Measurements from ENCODE around the gene AKAP1. TPM values are rescaled to one million over a fixed set of nuclear protein-coding genes. Genes with fewer than 3 reads are reported as not detected.

Gene AKAP1
- total RNA-seq, 2 experiments from 2014 or later: 30.0 to 33.6 TPM

DNA sequence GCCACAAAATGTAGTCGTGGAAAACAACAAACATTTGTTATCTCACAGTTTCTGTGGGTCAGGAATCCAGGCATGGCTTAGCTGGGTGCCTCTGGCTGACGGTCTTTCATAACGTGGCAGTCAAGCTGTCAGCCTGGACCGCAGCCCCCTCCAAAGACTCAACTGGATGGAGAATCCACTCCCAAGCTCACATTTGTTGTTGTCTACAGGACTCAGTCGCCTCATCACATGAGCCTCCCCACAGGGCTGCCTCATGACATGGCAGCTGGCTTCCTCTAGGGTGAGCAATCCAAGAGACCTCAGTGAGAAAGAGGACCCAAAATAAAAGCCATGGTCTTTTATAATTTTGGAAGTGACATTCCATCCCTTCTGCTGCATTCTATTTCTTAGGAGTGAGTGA is 34.7 kb upstream of the AKAP1 start:
- Mint-ChIP-seq H3K36me3 (ENCODE audit: low read depth) (no peaks in the 10 kb centered on the region), H3K27ac (no peak overlapping the region), H3K9me3 (ENCODE audit: insufficient read depth) (no peaks in the 10 kb centered on the region), H3K27me3 (ENCODE audit: low read depth) (peaks cover 35% of the 10 kb centered on the region), H3K4me3 (no peak overlapping the region), H3K4me1 (ENCODE audit: low read depth) (peaks cover 32% of the 10 kb centered on the region)
- CTCF ChIA-PET: interaction anchor here (0.9 kb wide), 1 partner anchor 40 kb away, joined by 3 read pairs; no protein-coding TSS in a partner anchor
- POLR2A ChIA-PET: no interaction called here
- DNase-seq (no peak), ATAC-seq (no peak)

DNA sequence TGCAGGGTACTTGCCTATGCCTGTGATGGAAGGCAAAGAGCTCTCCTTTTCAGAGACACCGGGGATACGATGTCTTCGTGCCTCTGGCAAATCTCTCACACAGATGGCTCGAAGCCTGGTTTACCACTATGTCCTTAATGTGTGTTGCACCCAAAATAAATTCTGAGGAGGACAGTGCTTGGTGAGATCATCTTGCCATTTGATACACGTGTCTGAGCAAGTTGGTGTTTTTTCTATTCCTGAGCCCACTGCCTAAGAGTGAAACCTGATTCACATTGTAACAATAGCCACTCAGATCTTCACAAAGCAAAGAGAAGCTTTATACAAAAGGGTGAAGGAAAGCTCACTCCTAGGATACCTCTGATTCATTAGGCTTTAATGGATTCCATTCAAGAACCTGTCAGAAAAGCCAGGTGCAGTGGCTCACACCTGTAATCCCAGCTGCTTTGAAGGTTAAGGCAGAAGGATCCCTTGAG is 33.1 kb upstream of the AKAP1 start:
- no peaks in the 10 kb centered on the region for H3K9me3 Mint-ChIP-seq (ENCODE audit: insufficient read depth)
- CTCF ChIA-PET: no interaction called here
- H3K4me1 Mint-ChIP-seq (ENCODE audit: low read depth): peaks cover 17% of the 10 kb centered on the region
- POLR2A ChIA-PET: no interaction called here
- ATAC-seq (no peak), DNase-seq (no peak)
- no peaks in the 10 kb centered on the region for H3K36me3 Mint-ChIP-seq (ENCODE audit: low read depth)
- no peak overlapping the region for H3K4me3 Mint-ChIP-seq
- peaks cover 23% of the 10 kb centered on the region for H3K27me3 Mint-ChIP-seq (ENCODE audit: low read depth)
- no peak overlapping the region for H3K27ac Mint-ChIP-seq

DNA sequence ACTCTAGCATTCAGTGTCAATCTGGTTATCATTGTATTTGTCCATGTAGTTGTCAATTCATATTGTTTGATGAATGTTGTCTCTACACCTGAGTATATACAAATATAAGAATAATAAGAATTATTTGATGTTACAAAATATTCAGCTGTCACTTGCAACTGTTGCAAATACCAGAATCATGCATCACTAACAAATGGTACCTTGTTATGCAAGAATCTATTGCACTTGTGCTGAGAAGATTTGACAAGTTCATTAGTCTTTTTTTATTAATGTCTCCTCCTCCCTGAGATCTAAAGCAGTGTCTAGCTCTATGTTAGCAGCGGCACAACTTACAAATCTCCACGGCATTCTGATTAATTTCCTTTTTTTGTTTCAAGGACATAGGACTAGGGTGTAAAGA is 22.2 kb upstream of the AKAP1 start:
- ChIA-PET POLR2A (no interaction called here), CTCF (interaction anchor here (1.0 kb wide), 1 partner anchor 52 kb away, joined by 3 read pairs; no protein-coding TSS in a partner anchor)
- Mint-ChIP-seq H3K4me3 (no peak overlapping the region), H3K27me3 (ENCODE audit: low read depth) (peaks cover 12% of the 10 kb centered on the region), H3K4me1 (ENCODE audit: low read depth) (no peaks in the 10 kb centered on the region), H3K9me3 (ENCODE audit: insufficient read depth) (no peaks in the 10 kb centered on the region), H3K27ac (no peak overlapping the region), H3K36me3 (ENCODE audit: low read depth) (no peaks in the 10 kb centered on the region)
- DNase-seq (no peak), ATAC-seq (no peak)

DNA sequence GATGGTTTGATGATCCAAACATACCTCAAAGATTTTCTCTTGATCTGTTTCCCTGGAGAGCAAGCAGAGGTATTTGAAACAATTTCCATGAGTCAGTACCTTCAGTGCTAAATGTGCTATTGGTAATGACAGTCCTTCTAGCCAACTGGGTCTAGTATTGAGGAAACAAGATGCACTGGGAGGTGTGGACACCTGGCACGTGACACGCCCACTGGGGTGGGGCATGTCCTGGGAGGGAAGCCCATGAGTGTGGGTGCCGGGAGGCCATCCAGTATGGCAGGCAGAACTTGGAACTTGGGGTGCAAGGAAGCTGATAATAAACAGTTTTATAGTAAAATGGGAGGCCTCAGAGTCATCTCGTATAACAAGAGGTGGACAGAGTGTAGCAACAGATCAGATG is 17.9 kb upstream of the AKAP1 start:
- H3K36me3 Mint-ChIP-seq (ENCODE audit: low read depth): no peaks in the 10 kb centered on the region
- ATAC-seq (no peak), DNase-seq (no peak)
- no peak overlapping the region for H3K4me3 Mint-ChIP-seq
- ChIA-PET CTCF (no interaction called here), POLR2A (no interaction called here)
- no peaks in the 10 kb centered on the region for H3K4me1 Mint-ChIP-seq (ENCODE audit: low read depth)
- no peaks in the 10 kb centered on the region for H3K9me3 Mint-ChIP-seq (ENCODE audit: insufficient read depth)
- H3K27me3 Mint-ChIP-seq (ENCODE audit: low read depth): peaks cover 22% of the 10 kb centered on the region
- H3K27ac Mint-ChIP-seq: no peak overlapping the region

DNA sequence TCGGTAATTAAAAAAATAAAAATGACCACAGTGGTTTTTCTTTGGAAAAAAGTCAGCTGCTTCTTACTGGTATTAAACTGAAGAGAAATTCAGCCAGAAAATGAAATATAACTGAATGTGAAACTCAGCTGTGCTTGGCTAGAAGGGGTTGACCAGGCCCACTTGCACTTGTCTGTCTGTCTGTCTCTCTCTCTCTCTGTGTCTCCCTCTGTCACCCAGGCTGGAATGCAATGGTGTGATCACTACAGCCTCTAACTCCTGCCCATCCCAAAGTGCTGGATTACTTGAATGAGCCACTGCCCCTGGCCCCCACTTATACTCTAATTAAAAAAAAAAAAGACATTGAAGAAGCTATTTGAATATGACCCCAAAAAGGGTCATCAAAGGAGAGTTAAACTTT is 17.3 kb upstream of the AKAP1 start:
- ATAC-seq: no peak

DNA sequence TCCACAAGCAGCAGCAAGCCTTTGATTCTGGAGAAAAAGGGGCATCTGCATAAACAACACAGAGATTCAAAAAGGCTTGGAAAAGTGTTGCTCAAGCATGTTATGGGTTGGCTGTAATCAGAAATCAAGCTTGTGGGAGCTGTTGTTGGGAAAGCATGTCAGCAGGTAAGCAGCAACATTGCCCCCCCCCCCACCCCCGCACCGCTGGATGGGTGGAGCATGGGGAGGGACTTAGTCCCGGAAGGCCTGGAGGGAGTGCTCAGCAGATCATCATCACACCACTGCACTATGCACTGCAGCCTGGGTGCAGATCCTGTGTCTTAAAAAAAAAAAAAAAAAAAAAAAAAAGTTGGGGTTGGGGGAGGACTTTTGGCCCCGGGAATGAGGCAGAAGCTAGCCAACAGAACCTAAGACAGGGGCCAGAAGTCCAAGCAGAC is 16.8 kb upstream of the AKAP1 start:
- peaks cover 28% of the 10 kb centered on the region for H3K27me3 Mint-ChIP-seq (ENCODE audit: low read depth)
- ATAC-seq (no peak), DNase-seq (no peak)
- no peaks in the 10 kb centered on the region for H3K4me1 Mint-ChIP-seq (ENCODE audit: low read depth)
- H3K9me3 Mint-ChIP-seq (ENCODE audit: insufficient read depth): no peaks in the 10 kb centered on the region
- no peaks in the 10 kb centered on the region for H3K36me3 Mint-ChIP-seq (ENCODE audit: low read depth)
- ChIA-PET POLR2A (no interaction called here), CTCF (no interaction called here)
- H3K27ac Mint-ChIP-seq: no peak overlapping the region
- H3K4me3 Mint-ChIP-seq: no peak overlapping the region

More for the DNA sequence above, 17.3 kb upstream of the AKAP1 start:
- Mint-ChIP-seq H3K36me3 (ENCODE audit: low read depth) (no peaks in the 10 kb centered on the region), H3K27me3 (ENCODE audit: low read depth) (peaks cover 28% of the 10 kb centered on the region), H3K9me3 (ENCODE audit: insufficient read depth) (no peaks in the 10 kb centered on the region), H3K4me1 (ENCODE audit: low read depth) (no peaks in the 10 kb centered on the region), H3K27ac (no peak overlapping the region), H3K4me3 (no peak overlapping the region)
- ChIA-PET CTCF (no interaction called here), POLR2A (no interaction called here)
- DNase-seq: no peak

DNA sequence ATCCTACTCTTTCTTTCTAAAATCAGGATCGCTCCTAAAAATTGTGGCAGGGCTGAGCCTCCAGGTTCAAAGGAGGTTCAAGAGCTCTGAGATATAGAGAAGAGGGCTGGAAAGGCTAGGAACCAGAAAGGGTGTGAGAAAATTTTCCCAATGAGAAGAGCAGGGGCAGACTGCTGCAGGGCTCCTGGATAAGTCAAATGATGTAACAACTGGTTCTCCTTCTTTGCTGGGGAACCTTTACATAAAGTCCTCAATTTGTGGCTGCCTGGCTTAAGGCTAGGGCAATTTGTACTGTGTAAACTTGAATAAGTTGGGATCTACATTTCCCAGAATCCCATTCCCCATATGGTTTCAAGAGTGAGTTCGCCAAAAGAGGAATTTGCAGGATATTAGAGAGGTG is 16.3 kb upstream of the AKAP1 start:
- no peak overlapping the region for H3K4me3 Mint-ChIP-seq
- H3K27ac Mint-ChIP-seq: no peak overlapping the region
- CTCF ChIA-PET: no interaction called here
- no peaks in the 10 kb centered on the region for H3K36me3 Mint-ChIP-seq (ENCODE audit: low read depth)
- DNase-seq: no peak
- H3K27me3 Mint-ChIP-seq (ENCODE audit: low read depth): peaks cover 28% of the 10 kb centered on the region
- POLR2A ChIA-PET: no interaction called here
- no peaks in the 10 kb centered on the region for H3K4me1 Mint-ChIP-seq (ENCODE audit: low read depth)
- no peak for ATAC-seq
- no peaks in the 10 kb centered on the region for H3K9me3 Mint-ChIP-seq (ENCODE audit: insufficient read depth)

DNA sequence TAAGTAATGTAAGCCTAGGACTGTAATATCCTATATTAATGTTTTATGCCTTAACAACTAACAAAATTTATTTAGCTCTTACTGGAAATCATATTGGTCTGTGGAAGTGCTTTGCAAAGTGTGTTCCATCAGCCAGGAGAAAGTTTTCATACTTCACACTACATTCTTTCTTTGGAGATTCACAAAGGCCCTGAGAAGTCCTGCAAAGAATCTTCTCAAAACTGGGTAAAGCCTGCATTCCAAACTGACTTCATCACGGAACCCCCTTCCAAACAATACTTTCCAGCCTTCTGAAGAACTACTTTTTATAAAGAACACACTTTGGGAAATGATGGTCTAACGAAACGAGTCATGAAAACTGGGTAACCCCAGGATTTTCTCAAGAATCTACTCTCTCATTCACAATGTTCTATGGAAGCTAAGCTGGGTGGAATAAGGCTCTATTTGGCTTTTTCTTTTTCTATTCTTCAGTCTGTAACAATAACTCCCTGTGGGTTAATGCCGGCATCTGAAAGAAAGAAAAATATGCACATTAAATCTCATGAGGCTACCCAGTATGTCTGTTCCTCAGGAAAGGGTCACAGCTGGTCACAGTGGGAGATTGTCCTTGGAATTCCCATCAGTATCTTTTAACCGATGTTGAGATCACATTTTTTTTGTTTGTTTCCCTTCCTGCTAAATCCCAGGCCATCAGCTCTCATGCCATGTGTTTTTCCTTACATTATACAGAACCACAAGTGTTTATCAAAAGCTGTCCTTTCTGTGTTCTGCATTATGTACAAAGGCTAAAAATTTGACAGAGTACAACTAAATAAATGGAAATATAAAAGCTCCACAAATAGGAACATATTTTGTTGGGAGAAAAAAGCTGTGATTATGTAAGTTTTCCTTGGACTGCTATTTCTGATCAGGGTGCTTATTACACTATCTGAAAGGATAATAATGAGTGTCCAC is 12.8 kb upstream of the AKAP1 start:
- ATAC-seq (no peak), DNase-seq (no peak)
- H3K27me3 Mint-ChIP-seq (ENCODE audit: low read depth): peaks cover 33% of the 10 kb centered on the region
- POLR2A ChIA-PET: no interaction called here
- H3K4me3 Mint-ChIP-seq: no peak overlapping the region
- no peaks in the 10 kb centered on the region for H3K4me1 Mint-ChIP-seq (ENCODE audit: low read depth)
- H3K27ac Mint-ChIP-seq: no peak overlapping the region
- no peaks in the 10 kb centered on the region for H3K9me3 Mint-ChIP-seq (ENCODE audit: insufficient read depth)
- CTCF ChIA-PET: no interaction called here
- H3K36me3 Mint-ChIP-seq (ENCODE audit: low read depth): no peaks in the 10 kb centered on the region

DNA sequence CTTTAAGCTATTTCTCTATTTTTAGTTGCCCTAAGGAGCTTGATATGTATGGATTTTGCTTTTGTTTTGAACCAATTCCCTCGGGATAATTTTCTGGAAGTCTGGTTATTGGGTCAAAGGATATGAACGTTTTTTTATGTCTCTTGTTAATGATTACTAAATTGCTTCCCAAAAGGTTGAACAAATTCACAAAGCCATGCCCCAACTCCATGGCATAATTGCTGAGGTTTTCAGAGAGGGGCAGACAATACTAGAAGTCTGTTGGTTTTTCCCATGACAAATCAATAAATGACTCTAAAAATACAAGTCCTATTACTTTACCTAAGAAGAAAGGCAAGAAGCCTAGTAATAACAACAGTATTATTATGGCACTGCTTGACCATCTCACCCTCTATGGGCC is 11.4 kb upstream of the AKAP1 start:
- no peak for ATAC-seq
- DNase-seq: no peak
- ChIA-PET CTCF (no interaction called here), POLR2A (no interaction called here)
- Mint-ChIP-seq H3K36me3 (ENCODE audit: low read depth) (no peaks in the 10 kb centered on the region), H3K27me3 (ENCODE audit: low read depth) (peaks cover 31% of the 10 kb centered on the region), H3K4me1 (ENCODE audit: low read depth) (no peaks in the 10 kb centered on the region), H3K4me3 (no peak overlapping the region), H3K9me3 (ENCODE audit: insufficient read depth) (no peaks in the 10 kb centered on the region), H3K27ac (no peak overlapping the region)

DNA sequence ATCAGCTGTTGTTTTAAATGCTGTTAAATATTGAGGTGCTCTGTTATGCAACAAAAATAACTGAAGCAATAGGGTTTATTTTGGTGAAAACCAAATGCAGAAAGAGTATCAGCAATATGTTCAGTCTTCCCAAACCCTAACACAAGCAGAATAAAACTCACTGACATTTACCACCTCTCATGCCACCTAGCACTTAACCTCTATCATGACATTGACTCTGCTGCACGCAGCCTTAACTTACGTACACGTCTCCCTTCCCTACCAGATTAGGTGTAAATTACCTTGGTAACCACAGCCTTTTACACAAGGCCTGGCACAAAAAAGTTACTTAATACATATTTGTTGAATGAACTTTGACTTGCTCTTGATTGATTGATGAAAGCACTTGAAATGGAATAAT is 9.9 kb upstream of the AKAP1 start:
- POLR2A ChIA-PET: no interaction called here
- DNase-seq (no peak), ATAC-seq (no peak)
- CTCF ChIA-PET: no interaction called here
- H3K4me1 Mint-ChIP-seq (ENCODE audit: low read depth): no peaks in the 10 kb centered on the region
- H3K27ac Mint-ChIP-seq: no peak overlapping the region
- H3K4me3 Mint-ChIP-seq: no peak overlapping the region
- no peaks in the 10 kb centered on the region for H3K9me3 Mint-ChIP-seq (ENCODE audit: insufficient read depth)
- H3K36me3 Mint-ChIP-seq (ENCODE audit: low read depth): no peaks in the 10 kb centered on the region
- H3K27me3 Mint-ChIP-seq (ENCODE audit: low read depth): peaks cover 23% of the 10 kb centered on the region

DNA sequence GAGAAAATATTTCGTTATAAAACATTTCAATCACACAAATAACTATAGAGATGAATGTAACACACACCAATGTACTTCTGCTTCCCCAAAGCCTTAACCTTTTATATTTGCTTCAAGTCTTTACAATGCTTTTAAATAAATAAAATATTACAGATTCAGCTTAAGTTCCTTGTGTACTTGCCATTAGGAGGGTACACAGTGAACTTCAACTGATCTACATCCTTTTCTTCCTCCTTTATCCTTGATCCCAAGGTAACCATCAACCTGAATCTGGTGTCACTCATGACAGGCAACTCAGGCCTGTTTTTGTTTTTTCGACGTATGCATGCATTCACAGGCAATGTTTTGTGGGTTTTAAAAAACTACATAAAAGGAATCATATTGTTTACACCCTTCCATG is 9.3 kb upstream of the AKAP1 start:
- POLR2A ChIA-PET: no interaction called here
- no peak for DNase-seq
- ATAC-seq: no peak

DNA sequence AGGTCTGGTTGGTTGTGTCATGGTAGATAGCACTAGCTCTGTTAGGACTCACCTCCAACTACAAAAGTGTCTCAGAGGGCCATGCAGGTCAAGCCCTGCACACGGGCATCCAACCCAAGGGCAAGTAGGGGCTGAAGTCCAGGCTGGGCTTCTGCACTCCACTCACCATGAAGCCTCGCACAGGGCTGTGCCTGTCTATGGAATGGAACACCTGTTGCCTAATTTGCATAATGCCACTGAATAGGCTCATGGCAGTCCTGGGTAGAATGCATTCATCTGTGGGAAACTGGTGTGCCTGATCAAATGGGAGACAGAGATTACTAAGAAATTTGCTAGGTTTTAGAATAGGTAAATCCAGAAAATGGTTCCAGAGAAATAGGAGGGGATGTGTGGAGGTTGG is 8.0 kb upstream of the AKAP1 start:
- Mint-ChIP-seq H3K27ac (no peak overlapping the region), H3K4me3 (no peak overlapping the region), H3K36me3 (ENCODE audit: low read depth) (no peaks in the 10 kb centered on the region), H3K4me1 (ENCODE audit: low read depth) (no peaks in the 10 kb centered on the region), H3K27me3 (ENCODE audit: low read depth) (peaks cover 25% of the 10 kb centered on the region), H3K9me3 (ENCODE audit: insufficient read depth) (no peaks in the 10 kb centered on the region)
- POLR2A ChIA-PET: no interaction called here
- DNase-seq (no peak), ATAC-seq (no peak)
- CTCF ChIA-PET: no interaction called here

More for the DNA sequence above, 9.3 kb upstream of the AKAP1 start:
- H3K36me3 Mint-ChIP-seq (ENCODE audit: low read depth): no peaks in the 10 kb centered on the region
- H3K27me3 Mint-ChIP-seq (ENCODE audit: low read depth): peaks cover 23% of the 10 kb centered on the region
- no peaks in the 10 kb centered on the region for H3K9me3 Mint-ChIP-seq (ENCODE audit: insufficient read depth)
- H3K27ac Mint-ChIP-seq: no peak overlapping the region
- H3K4me3 Mint-ChIP-seq: no peak overlapping the region
- H3K4me1 Mint-ChIP-seq (ENCODE audit: low read depth): no peaks in the 10 kb centered on the region
- CTCF ChIA-PET: no interaction called here

DNA sequence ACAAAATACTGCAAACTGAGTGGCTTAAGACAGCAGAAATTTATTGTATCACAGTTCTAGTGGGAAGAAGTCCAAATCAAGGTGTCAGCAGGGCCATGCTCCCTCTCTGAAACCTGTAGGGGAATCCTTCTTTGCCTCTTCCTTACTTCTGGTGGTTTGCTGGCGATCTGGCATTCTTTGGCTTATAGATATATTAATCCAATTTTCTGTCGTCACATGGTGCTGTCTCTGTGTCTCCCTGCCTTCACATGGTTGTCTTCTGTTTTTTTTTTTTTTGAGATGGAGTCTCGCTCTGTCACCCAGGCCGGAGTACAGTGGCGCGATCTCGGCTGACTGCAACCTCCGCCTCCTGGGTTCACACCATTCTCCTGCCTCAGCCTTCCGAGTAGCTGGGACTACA is 6.8 kb upstream of the AKAP1 start:
- peaks cover 7% of the 10 kb centered on the region for H3K4me1 Mint-ChIP-seq (ENCODE audit: low read depth)
- DNase-seq (no peak), ATAC-seq (no peak)
- CTCF ChIA-PET: no interaction called here
- POLR2A ChIA-PET: no interaction called here
- H3K36me3 Mint-ChIP-seq (ENCODE audit: low read depth): no peaks in the 10 kb centered on the region
- no peak overlapping the region for H3K4me3 Mint-ChIP-seq
- no peak overlapping the region for H3K27ac Mint-ChIP-seq
- peaks cover 15% of the 10 kb centered on the region for H3K27me3 Mint-ChIP-seq (ENCODE audit: low read depth)
- H3K9me3 Mint-ChIP-seq (ENCODE audit: insufficient read depth): no peaks in the 10 kb centered on the region
